ENCODE measurements around the gene CUX1.

The CUX1 gene

GRCh38 chr7:101911800-101912715 lies 94.6 kb downstream of the CUX1 start:
- no peak for TF ChIP-seq CTCF (IDR thresholded peaks at IDR 0.05; ENCODE audit: low read length)
- no peak for TF ChIP-seq EZH2phosphoT487 (IDR thresholded peaks at IDR 0.05; ENCODE audit: low read length)
- no peak for TF ChIP-seq EZH2 (optimal IDR thresholded peaks at IDR 0.05; ENCODE audit: low read depth, low read length)
- H3K9me3 ChIP-seq (replicated peaks; ENCODE audit: insufficient read depth, low read length) = no peaks in the 10 kb centered on the region
- H3K9me2 ChIP-seq (replicated peaks; ENCODE audit: insufficient read depth, low read length) = no peaks in the 10 kb centered on the region
- no peak overlapping the region for H3K4me3 ChIP-seq (ENCODE audit: low read length)
- no peak overlapping the region for H3K4me2 ChIP-seq (ENCODE audit: low read depth, low read length)
- H2AFZ ChIP-seq (ENCODE audit: low read length) = no peak overlapping the region
- no peaks in the 10 kb centered on the region for H3K36me3 ChIP-seq (replicated peaks; ENCODE audit: insufficient read depth, low read length)
- H3K9ac ChIP-seq (ENCODE audit: low read length) = no peak overlapping the region
- no peaks in the 10 kb centered on the region for H3F3A ChIP-seq (ENCODE audit: insufficient read depth, low read length)
- peaks cover 59% of the 10 kb centered on the region for H3K79me2 ChIP-seq (ENCODE audit: low read length)
- no peak for DNase-seq
- H3K4me1 ChIP-seq (ENCODE audit: low read length) = no peaks in the 10 kb centered on the region
- H4K20me1 ChIP-seq (ENCODE audit: insufficient read depth, low read length) = no peaks in the 10 kb centered on the region; the same call in 1 of the 2 replicates
- H3K27me3 ChIP-seq (replicated peaks; ENCODE audit: insufficient read depth, low read length) = no peaks in the 10 kb centered on the region
- no peak overlapping the region for H3K27ac ChIP-seq (ENCODE audit: low read length)

- Histone ChIP-seq H3K9ac (ENCODE audit: low read length) (no peak overlapping the region), H3K79me2 (ENCODE audit: low read length) (peaks cover 54% of the 10 kb centered on the region)
- DNase-seq = no peak
These were observed 95.3 kb downstream of the CUX1 start for GRCh38 chr7:101912716-101913110.

GRCh38 chr7:101913247-101913721 lies 95.9 kb downstream of the CUX1 start:
- H3K27ac ChIP-seq (ENCODE audit: low read length) = no peak overlapping the region
- no peaks in the 10 kb centered on the region for H3K27me3 ChIP-seq (replicated peaks; ENCODE audit: insufficient read depth, low read length)
- peaks cover 50% of the 10 kb centered on the region for H3K79me2 ChIP-seq (ENCODE audit: low read length)
- no peaks in the 10 kb centered on the region for H3K9me3 ChIP-seq (replicated peaks; ENCODE audit: insufficient read depth, low read length)
- no peak for TF ChIP-seq CTCF (IDR thresholded peaks at IDR 0.05; ENCODE audit: low read length)
- no peak for TF ChIP-seq EZH2 (optimal IDR thresholded peaks at IDR 0.05; ENCODE audit: low read depth, low read length)
- no peak for TF ChIP-seq EZH2phosphoT487 (IDR thresholded peaks at IDR 0.05; ENCODE audit: low read length)
- H3F3A ChIP-seq (ENCODE audit: insufficient read depth, low read length) = no peaks in the 10 kb centered on the region
- no peak overlapping the region for H2AFZ ChIP-seq (ENCODE audit: low read length)
- DNase-seq = no peak
- no peak overlapping the region for H3K4me2 ChIP-seq (ENCODE audit: low read depth, low read length)
- H4K20me1 ChIP-seq (ENCODE audit: insufficient read depth, low read length) = no peaks in the 10 kb centered on the region; the same call in 1 of the 2 replicates
- H3K9me2 ChIP-seq (replicated peaks; ENCODE audit: insufficient read depth, low read length) = no peaks in the 10 kb centered on the region
- no peak overlapping the region for H3K4me3 ChIP-seq (ENCODE audit: low read length)
- no peak overlapping the region for H3K9ac ChIP-seq (ENCODE audit: low read length)
- no peaks in the 10 kb centered on the region for H3K4me1 ChIP-seq (ENCODE audit: low read length)
- no peaks in the 10 kb centered on the region for H3K36me3 ChIP-seq (replicated peaks; ENCODE audit: insufficient read depth, low read length)

More at GRCh38 chr7:101912716-101913110, 95.3 kb downstream of the CUX1 start:
- no peak overlapping the region for H2AFZ ChIP-seq (ENCODE audit: low read length)
- H3K27ac ChIP-seq (ENCODE audit: low read length) = no peak overlapping the region
- no peaks in the 10 kb centered on the region for H3F3A ChIP-seq (ENCODE audit: insufficient read depth, low read length)
- H3K9me2 ChIP-seq (replicated peaks; ENCODE audit: insufficient read depth, low read length) = no peaks in the 10 kb centered on the region
- TF ChIP-seq EZH2phosphoT487 (IDR thresholded peaks at IDR 0.05; ENCODE audit: low read length) (no peak), CTCF (IDR thresholded peaks at IDR 0.05; ENCODE audit: low read length) (no peak), EZH2 (optimal IDR thresholded peaks at IDR 0.05; ENCODE audit: low read depth, low read length) (no peak)
- H3K9me3 ChIP-seq (replicated peaks; ENCODE audit: insufficient read depth, low read length) = no peaks in the 10 kb centered on the region
- no peaks in the 10 kb centered on the region; the same call in 1 of the 2 replicates for H4K20me1 ChIP-seq (ENCODE audit: insufficient read depth, low read length)
- no peaks in the 10 kb centered on the region for H3K4me1 ChIP-seq (ENCODE audit: low read length)
- no peak overlapping the region for H3K4me2 ChIP-seq (ENCODE audit: low read depth, low read length)
- no peaks in the 10 kb centered on the region for H3K27me3 ChIP-seq (replicated peaks; ENCODE audit: insufficient read depth, low read length)
- H3K4me3 ChIP-seq (ENCODE audit: low read length) = no peak overlapping the region
- no peaks in the 10 kb centered on the region for H3K36me3 ChIP-seq (replicated peaks; ENCODE audit: insufficient read depth, low read length)

Measured in MM.1S (cell line).